ENCODE results near the gene RYK.

DNA sequence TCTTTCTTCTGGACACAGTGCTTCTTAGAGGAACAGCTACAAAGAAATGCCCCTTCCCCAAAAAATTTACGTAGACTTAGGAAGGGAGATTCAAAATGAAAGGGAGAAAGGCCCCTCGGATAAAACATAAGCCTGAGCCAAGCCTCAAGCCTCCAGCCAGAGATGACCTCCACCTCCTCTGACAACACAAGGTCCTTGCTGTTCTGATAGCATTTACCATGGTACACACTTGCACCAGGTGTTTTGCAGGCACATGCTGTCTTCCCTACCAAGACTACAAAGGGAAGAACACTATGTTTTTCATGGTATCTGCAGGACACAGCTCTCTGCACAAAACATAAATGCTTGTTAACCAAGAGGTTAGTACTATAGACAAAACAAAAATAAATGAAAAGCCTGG, 27.8 kb downstream of the RYK start:
- TF ChIP-seq, protein P1, sequence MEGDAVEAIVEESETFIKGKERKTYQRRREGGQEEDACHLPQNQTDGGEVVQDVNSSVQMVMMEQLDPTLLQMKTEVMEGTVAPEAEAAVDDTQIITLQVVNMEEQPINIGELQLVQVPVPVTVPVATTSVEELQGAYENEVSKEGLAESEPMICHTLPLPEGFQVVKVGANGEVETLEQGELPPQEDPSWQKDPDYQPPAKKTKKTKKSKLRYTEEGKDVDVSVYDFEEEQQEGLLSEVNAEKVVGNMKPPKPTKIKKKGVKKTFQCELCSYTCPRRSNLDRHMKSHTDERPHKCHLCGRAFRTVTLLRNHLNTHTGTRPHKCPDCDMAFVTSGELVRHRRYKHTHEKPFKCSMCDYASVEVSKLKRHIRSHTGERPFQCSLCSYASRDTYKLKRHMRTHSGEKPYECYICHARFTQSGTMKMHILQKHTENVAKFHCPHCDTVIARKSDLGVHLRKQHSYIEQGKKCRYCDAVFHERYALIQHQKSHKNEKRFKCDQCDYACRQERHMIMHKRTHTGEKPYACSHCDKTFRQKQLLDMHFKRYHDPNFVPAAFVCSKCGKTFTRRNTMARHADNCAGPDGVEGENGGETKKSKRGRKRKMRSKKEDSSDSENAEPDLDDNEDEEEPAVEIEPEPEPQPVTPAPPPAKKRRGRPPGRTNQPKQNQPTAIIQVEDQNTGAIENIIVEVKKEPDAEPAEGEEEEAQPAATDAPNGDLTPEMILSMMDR (IDR thresholded peaks at IDR 0.05; ENCODE audit: low read depth, low read length, poor library complexity, severe bottlenecking): no peak
- no peak for TF ChIP-seq EZH2phosphoT487 (IDR thresholded peaks at IDR 0.05; ENCODE audit: borderline replicate concordance, low read length)
